ENCODE results near the gene KCTD4.

Gene KCTD4

DNA sequence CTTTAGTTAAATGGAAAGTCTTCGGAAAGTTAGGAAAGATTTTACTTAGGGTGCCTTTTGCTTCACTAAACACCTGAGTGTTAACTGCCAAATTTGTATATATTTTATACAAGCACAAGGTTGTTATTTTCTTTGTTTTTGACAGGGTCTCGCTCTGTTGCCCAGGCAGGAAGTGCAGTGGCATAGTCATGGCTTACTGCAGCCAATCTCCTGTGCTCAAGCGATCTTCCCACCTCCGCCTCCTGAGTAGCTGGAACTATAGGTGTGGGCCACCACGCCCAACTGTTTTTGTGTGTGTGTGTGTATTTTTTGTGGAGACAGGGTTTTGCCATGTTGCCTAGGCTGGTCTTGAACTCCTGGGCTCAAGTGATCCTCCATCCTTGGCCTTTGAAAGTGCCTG, 16.2 kb downstream of the KCTD4 start:
- TF ChIP-seq FOXP2 (optimal IDR thresholded peaks at IDR 0.05; ENCODE audit: borderline replicate concordance, extremely low read depth, extremely low read length, insufficient read depth) = no peak
- TF ChIP-seq SIN3A (IDR thresholded peaks at IDR 0.05; ENCODE audit: borderline replicate concordance, insufficient read depth, low read length) = no peak
- TF ChIP-seq, protein P1, sequence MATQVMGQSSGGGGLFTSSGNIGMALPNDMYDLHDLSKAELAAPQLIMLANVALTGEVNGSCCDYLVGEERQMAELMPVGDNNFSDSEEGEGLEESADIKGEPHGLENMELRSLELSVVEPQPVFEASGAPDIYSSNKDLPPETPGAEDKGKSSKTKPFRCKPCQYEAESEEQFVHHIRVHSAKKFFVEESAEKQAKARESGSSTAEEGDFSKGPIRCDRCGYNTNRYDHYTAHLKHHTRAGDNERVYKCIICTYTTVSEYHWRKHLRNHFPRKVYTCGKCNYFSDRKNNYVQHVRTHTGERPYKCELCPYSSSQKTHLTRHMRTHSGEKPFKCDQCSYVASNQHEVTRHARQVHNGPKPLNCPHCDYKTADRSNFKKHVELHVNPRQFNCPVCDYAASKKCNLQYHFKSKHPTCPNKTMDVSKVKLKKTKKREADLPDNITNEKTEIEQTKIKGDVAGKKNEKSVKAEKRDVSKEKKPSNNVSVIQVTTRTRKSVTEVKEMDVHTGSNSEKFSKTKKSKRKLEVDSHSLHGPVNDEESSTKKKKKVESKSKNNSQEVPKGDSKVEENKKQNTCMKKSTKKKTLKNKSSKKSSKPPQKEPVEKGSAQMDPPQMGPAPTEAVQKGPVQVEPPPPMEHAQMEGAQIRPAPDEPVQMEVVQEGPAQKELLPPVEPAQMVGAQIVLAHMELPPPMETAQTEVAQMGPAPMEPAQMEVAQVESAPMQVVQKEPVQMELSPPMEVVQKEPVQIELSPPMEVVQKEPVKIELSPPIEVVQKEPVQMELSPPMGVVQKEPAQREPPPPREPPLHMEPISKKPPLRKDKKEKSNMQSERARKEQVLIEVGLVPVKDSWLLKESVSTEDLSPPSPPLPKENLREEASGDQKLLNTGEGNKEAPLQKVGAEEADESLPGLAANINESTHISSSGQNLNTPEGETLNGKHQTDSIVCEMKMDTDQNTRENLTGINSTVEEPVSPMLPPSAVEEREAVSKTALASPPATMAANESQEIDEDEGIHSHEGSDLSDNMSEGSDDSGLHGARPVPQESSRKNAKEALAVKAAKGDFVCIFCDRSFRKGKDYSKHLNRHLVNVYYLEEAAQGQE (IDR thresholded peaks at IDR 0.05; ENCODE audit: insufficient read depth in 1 of 2, low read depth in 2 of 2, low read length in 2 of 2) = no peak
- TF ChIP-seq TAF1 (IDR thresholded peaks at IDR 0.05; ENCODE audit: borderline replicate concordance, insufficient read depth, low read length) = no peak
- no peak for TF ChIP-seq POLR2AphosphoS5 (IDR thresholded peaks at IDR 0.05; ENCODE audit: low read depth, low read length)

DNA sequence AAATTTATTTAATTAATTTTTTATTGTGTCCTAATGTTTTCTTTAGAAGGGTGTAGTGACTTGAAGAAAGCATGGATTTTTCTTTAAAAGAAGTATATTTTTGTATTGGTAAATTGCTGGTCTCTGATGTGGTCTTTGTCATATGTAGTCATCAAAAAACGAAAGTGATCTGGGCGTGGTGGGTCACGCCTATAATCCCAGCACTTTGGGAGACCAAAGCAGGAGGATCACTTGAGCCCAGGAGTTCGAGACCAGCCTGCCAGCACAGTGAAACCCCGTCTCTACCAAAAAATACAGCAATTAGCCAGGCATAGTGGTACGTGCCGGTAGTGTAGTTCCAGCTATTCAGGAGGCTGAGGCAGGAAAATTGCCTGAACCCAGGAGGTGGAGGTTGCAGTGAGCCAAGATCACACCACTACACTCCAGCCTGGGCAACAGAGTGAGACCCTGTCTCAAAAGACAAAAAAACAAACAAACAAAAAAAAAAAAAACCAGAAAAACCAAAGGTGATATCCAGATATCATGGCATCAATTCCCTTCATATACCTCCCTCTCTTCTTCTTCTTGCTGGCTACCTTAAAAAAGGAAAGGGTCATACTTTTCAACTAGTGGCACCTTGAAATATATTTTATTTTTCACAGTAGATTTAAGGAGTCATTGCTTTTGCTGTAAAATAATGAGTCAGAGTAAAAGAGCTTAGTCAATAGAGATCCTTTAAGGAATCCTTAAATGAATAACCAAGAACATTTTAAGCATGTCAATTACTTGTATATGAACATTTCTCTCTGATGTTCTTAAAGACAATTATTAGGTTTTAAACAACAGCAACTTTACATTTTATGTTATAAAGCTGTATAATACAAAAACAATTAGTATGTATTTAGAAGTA, 19.9 kb downstream of the KCTD4 start:
- TF ChIP-seq, protein P1 (IDR thresholded peaks at IDR 0.05; ENCODE audit: insufficient read depth in 1 of 2, low read depth in 2 of 2, low read length in 2 of 2) = no peak
- TF ChIP-seq SIN3A (IDR thresholded peaks at IDR 0.05; ENCODE audit: borderline replicate concordance, insufficient read depth, low read length) (no peak), FOXP2 (optimal IDR thresholded peaks at IDR 0.05; ENCODE audit: borderline replicate concordance, extremely low read depth, extremely low read length, insufficient read depth) (no peak), TAF1 (IDR thresholded peaks at IDR 0.05; ENCODE audit: borderline replicate concordance, insufficient read depth, low read length) (no peak), POLR2AphosphoS5 (IDR thresholded peaks at IDR 0.05; ENCODE audit: low read depth, low read length) (no peak)

DNA sequence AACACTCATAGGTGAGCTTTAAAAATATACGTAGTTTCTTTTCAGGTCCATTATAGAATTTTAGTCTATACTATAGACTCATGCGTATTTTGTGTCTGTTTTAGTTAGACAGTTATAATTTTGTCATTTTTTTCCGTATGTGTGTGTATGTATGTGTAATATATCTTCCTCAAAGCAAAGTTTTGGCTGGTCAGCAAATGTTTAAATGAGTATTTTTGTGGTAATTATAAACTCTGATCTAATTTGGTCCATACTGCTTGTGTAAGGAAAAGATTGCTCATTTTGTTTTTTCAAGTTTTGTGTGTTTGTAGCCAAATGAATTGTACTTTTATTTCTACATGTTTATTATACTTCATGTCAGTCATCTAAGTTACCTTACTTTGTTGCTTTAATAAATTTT, 20.5 kb downstream of the KCTD4 start:
- no peak for TF ChIP-seq TAF1 (IDR thresholded peaks at IDR 0.05; ENCODE audit: borderline replicate concordance, insufficient read depth, low read length)

DNA sequence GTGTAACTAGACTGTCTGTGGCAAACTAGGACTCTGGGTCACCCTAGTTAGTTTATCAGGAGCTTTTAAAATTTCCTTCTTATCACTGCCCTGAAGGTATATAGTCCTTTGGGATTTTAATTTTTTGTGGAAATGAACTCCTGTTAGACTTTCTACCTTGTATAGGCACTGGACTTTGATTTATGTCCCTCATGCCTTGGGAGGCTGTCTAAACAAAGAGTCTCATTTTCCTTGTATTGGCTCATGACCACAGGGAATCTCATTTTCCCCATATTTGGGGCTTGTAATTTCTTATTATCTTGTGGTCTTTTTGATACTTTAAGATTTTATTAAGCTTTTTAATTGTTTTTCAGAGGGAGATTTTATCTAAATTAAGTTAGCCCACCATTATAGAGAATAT, 21.4 kb downstream of the KCTD4 start:
- TF ChIP-seq TAF1 (IDR thresholded peaks at IDR 0.05; ENCODE audit: borderline replicate concordance, insufficient read depth, low read length) (no peak), SIN3A (IDR thresholded peaks at IDR 0.05; ENCODE audit: borderline replicate concordance, insufficient read depth, low read length) (no peak), POLR2AphosphoS5 (IDR thresholded peaks at IDR 0.05; ENCODE audit: low read depth, low read length) (no peak), FOXP2 (optimal IDR thresholded peaks at IDR 0.05; ENCODE audit: borderline replicate concordance, extremely low read depth, extremely low read length, insufficient read depth) (no peak)
- TF ChIP-seq, protein P1 (IDR thresholded peaks at IDR 0.05; ENCODE audit: insufficient read depth in 1 of 2, low read depth in 2 of 2, low read length in 2 of 2) = no peak

DNA sequence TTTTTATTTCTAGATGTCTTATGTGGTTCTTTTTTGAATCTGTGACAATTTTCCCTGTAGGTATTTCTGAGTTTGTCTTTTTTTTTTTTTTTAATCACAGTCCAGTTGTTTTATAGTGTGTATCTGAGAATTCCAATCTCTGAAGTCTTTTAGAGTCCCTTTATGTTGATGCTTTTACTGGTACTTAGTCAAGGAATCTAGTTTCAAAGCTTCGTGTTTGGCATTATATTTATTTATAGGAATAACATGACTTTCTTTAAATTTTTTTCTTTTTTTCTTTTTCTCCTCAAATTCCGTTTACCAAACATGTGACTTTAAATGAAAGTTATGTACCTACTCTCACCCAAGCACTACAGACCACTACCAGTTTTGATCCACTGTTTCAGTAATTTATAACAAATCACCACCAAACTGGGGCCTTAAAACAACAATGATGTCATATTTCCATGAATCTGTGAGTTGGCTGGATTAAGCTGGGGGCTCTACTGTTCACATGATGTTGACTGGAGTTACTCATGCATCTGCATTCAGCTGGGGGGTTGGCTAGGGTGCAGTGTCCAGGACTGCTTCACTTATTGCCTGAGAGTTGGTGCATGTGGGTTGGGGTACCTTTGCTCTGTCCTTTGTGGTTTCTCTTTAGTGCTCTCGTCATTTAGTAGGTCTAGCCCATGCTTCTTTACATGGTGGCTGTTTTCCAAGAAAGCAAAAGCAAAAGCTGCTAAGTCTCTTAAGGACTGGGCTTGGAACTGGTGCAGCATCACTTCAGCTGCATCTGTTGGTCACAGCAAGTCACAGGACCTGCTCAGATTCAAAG, 22.3 kb downstream of the KCTD4 start:
- TF ChIP-seq POLR2AphosphoS5 (IDR thresholded peaks at IDR 0.05; ENCODE audit: low read depth, low read length) (no peak), FOXP2 (optimal IDR thresholded peaks at IDR 0.05; ENCODE audit: borderline replicate concordance, extremely low read depth, extremely low read length, insufficient read depth) (no peak), TAF1 (IDR thresholded peaks at IDR 0.05; ENCODE audit: borderline replicate concordance, insufficient read depth, low read length) (no peak), SIN3A (IDR thresholded peaks at IDR 0.05; ENCODE audit: borderline replicate concordance, insufficient read depth, low read length) (no peak)
- TF ChIP-seq, protein P1 (IDR thresholded peaks at IDR 0.05; ENCODE audit: insufficient read depth in 1 of 2, low read depth in 2 of 2, low read length in 2 of 2) = no peak
